Activated CD4-positive, alpha-beta memory T cell treated with anti-CD3 and anti-CD28 coated beads for 36 hours (primary cell): ENCODE results near the gene ZNF611. TPM values are rescaled to one million over a fixed set of nuclear protein-coding genes. Genes with fewer than 3 reads are reported as not detected.
A peak's percentile ranks its signal among the peaks of the same experiment; 100 is the strongest.
"Not testable (repeated sequence)": the region's sequence is repeated elsewhere in the genome, so short reads cannot be mapped to it uniquely, and the experiment has no call there.

Source experiments
- CTCF ChIA-PET: fragments of 350-600 bp; sonication (Branson Sonifier 250); formaldehyde crosslinking; loops from one replicate; lab custom pipeline; 2021; ENCODE audit warnings: antibody characterized with exemption, inconsistent platforms; lab: Charles Lee
- POLR2A ChIA-PET: fragments of 350-600 bp; sonication (Branson Sonifier 250); formaldehyde crosslinking; loops from one replicate; lab custom pipeline; 2021; ENCODE audit warnings: antibody characterized with exemption; lab: Charles Lee
- DNase-seq: peaks from one replicate; pipeline ENCODE4 v3.0.0-alpha.2; 2020
- H3K27ac Mint-ChIP-seq: one replicate; pipeline ENCODE4 v1.8.0; 2021; ENCODE audit warnings: mixed read lengths
- H3K27me3 Mint-ChIP-seq: one replicate; pipeline ENCODE4 v1.8.0; 2021; ENCODE audit warnings: mixed read lengths
- H3K36me3 Mint-ChIP-seq: one replicate; pipeline ENCODE4 v1.8.0; 2021; ENCODE audit warnings: mixed read lengths
- H3K4me1 Mint-ChIP-seq: one replicate; pipeline ENCODE4 v1.8.0; 2021; ENCODE audit warnings: low read depth, mixed read lengths
- H3K4me3 Mint-ChIP-seq: one replicate; pipeline ENCODE4 v1.8.0; 2021; ENCODE audit warnings: mild to moderate bottlenecking, mixed read lengths
- H3K9me3 Mint-ChIP-seq: one replicate; pipeline ENCODE4 v1.8.0; 2021; ENCODE audit warnings: mixed read lengths
- intact Hi-C: fragments of 100-400 bp; cut with micrococcal nuclease; formaldehyde crosslinking; loops from one replicate; pipeline ENCODE4 v1.15.1; 2023
- total RNA-seq, 2 experiments: library from RNA; stranded (reverse); gene quantifications; one replicate each; pipeline ENCODE4 v1.2.3, GENCODE V29; 2021

Gene ZNF611
- total RNA-seq, 2 experiments from 2014 or later = 17.9 to 20.3 TPM

DNA sequence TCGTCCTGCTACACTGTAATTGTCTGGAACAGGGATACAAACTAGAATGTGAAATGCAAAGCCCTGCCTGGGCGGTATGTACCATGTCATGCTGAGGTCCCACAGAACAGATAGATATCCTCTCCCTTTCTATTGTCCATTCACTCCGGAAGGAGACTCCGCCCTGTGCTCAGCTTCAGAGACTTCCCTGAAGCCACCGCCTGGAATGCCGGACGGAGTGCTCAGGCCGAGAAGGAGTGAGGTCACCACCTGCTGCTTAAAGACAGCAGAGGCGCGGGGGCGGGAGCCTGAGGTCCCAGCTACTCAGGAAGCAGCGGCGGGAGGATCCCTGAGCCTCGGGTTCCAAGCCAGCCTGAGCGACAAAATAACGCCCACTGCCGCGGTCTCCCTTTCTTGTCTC, 890 bp upstream of the ZNF611 start:
- CTCF ChIA-PET = interaction anchor here (0.8 kb wide), 1 partner anchor 12 kb away, joined by 3 read pairs; no protein-coding TSS in a partner anchor
- peak overlapping the region; percentile 89 for H3K27ac Mint-ChIP-seq

DNA sequence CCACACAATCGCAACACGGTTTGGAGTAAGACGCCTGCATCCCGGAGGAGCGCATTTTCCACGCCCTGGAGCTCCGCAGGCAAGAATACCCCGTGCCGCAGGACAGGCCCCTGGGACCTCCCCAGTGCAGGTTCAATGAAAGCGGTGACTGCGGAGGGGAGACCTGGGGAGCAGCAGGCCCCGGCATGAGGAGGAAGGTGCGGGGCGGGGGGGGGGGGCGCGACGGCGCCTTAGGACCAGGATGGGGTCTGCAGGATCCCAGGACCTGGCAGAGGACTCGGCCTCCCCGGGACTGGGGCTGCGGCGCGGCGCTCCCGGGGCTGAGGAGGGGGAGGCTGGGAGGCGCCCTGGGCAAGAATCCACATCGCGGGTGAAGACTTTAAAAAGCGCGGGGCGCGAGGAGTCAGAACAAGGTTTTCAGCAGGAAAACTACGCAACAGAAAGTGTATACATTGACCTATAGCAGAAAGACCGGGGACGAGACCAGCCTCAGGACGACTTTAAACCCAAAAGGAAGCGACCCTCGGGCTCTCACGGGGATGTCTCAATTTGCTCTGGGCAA, 432 bp downstream of the ZNF611 start:
- no peaks in the 10 kb centered on the region for H3K9me3 Mint-ChIP-seq
- H3K4me1 Mint-ChIP-seq = peaks cover 32% of the 10 kb centered on the region
- CTCF ChIA-PET = no interaction called here
- POLR2A ChIA-PET = no interaction called here
- intact Hi-C loops = loop anchor here (2.0 kb wide), 3 partner anchors 52 to 208 kb away; partner anchors contain the start of genes ZNF600 and ZNF808
- peaks cover 10% of the 10 kb centered on the region for H3K36me3 Mint-ChIP-seq
- H3K27me3 Mint-ChIP-seq = no peaks in the 10 kb centered on the region
- H3K4me3 Mint-ChIP-seq = peak overlapping the region; percentile 76
- no peak for DNase-seq
- peak overlapping the region; percentile 89 for H3K27ac Mint-ChIP-seq

More for the DNA sequence above, 890 bp upstream of the ZNF611 start:
- Mint-ChIP-seq H3K36me3 (peaks cover 3% of the 10 kb centered on the region), H3K4me1 (peaks cover 25% of the 10 kb centered on the region), H3K9me3 (no peaks in the 10 kb centered on the region), H3K4me3 (peak overlapping the region; percentile 76), H3K27me3 (no peaks in the 10 kb centered on the region)
- peak; percentile 36 for DNase-seq
- intact Hi-C loops = loop anchor here (1.0 to 5.0 kb wide), 5 partner anchors 45 to 209 kb away; partner anchors contain the start of genes ZNF600, ZNF808 and ZNF83
- POLR2A ChIA-PET = no interaction called here

DNA sequence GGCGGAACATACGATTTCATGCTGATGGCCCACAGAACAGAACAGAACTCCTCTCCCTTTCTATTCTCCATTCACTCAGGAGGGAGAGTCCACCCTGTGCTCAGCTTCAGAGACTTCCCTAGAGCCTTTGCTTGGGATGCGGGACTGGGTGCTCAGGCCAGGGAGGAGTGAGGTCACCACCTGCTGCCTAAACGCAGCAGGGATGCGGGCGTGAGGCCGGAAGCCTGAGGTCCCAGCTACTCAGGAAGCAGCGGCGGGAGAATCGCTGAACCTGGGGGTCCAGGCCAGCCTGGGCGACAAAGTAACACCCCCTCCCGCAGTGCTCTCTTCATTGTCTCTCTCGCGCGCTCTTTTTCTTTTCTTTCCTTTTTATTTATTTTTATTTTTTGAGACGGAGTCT, 8.8 kb downstream of the ZNF611 start:
- H3K4me3 Mint-ChIP-seq, CTCF ChIA-PET, H3K27me3 Mint-ChIP-seq, POLR2A ChIA-PET, H3K9me3 Mint-ChIP-seq, intact Hi-C loops, DNase-seq, H3K27ac Mint-ChIP-seq: not testable (repeated sequence)
- H3K36me3 Mint-ChIP-seq = peaks cover 64% of the 10 kb centered on the region
- H3K4me1 Mint-ChIP-seq = peaks cover 10% of the 10 kb centered on the region

DNA sequence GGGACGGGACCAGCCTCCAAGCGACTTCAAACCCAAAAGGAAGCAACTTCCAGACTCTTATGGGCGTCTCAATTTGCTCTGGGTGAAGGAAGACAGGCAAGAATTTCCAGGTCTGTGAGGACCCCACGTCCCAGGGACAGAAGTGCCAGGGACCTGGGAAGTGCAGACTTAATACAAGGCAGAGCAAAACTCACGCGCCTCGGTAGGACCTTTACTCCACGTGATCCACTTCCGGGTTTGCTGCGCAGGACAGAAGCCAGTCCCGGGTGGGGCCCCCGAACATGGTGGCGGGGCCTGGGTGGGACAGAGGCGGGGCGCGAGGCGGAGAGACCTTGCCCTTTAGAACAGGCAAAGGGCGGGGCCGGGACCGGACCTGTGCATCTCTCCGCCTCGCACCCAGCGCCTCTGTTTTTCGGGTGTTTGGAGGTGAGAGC, 9.3 kb downstream of the ZNF611 start:
- ChIA-PET CTCF (no interaction called here), POLR2A (no interaction called here)
- H3K27ac Mint-ChIP-seq = no peak overlapping the region
- peaks cover 7% of the 10 kb centered on the region for H3K9me3 Mint-ChIP-seq
- no peak for DNase-seq
- no peaks in the 10 kb centered on the region for H3K27me3 Mint-ChIP-seq
- no peak overlapping the region for H3K4me3 Mint-ChIP-seq
- peaks cover 8% of the 10 kb centered on the region for H3K4me1 Mint-ChIP-seq
- intact Hi-C loops = no loop called here
- H3K36me3 Mint-ChIP-seq = peaks cover 66% of the 10 kb centered on the region

DNA sequence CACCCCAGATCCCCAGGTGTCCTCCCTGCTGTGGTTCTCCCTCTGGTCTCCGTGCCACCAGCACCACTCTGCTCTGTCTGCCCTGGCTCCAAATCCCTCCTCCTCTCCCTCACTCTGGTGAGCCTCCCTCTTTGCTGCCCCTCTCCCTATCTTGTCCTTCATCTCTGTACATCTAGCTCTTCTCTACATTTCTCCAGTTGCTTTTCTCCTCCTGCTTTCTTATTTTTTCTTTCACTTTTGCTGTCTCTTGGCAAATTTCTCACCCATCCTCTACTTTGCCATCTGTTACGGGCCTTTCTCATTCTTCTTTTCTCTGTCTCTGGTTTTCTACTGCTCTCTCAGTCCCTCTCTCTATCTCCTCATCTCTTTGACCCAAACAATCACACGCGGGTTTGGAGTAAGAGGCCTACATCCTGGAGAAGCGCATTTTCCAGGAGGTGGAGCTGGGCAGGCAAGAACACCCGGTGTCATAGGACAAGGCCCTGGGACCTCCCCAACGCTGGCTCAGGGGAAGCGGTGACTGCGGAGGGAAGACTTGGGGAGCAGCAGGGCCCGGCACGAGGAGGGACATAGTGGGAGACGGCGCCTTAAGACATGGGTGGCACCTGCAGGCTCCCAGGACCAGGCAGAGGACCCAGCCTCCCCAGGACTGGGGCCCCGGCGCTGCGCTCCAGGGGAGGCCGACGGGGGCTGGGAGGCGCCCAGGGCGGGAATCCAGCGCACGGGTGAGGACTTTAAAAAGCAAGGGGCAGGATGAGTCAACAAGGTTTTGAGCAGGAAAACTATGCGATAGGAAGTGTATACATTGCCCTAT, 9.9 kb downstream of the ZNF611 start:
- POLR2A ChIA-PET = no interaction called here
- no peak for DNase-seq
- Mint-ChIP-seq H3K27ac (no peak overlapping the region), H3K27me3 (no peaks in the 10 kb centered on the region), H3K9me3 (peaks cover 7% of the 10 kb centered on the region), H3K4me3 (no peak overlapping the region), H3K4me1 (peaks cover 7% of the 10 kb centered on the region), H3K36me3 (peaks cover 68% of the 10 kb centered on the region)
- intact Hi-C loops = no loop called here
- CTCF ChIA-PET = no interaction called here

DNA sequence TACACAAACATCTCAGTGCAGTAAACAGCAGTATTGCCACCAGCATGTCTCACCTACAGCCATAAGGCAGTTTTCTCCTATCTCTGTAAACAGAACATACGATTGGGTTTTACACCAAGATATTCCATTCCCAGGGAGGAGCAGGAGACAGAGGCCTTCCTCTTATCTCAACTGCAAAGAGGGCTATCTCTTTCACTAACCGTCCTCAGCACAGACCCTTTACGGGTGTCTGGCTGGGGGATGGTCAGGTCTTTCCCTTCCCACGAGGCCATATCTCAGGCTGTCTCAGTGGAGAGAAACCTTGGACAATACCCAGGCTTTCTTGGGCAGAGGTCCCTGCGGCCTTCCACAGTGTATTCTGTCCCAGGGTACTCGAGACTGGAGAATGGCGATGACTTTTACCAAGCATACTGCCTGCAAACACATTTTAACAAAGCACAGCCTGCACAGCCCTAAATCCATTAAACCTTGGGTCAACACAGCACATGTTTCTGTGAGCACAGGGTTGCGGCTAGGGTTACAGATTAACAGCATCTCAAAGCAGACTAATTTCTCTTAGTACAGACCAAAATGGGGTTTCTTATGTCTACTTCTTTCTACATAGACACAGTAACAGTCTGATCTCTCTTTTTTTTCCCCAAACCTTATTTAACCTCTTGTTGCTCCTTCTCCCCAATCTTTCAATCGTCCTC, 10.8 kb downstream of the ZNF611 start:
- DNase-seq, CTCF ChIA-PET, H3K4me1 Mint-ChIP-seq, H3K9me3 Mint-ChIP-seq, H3K27me3 Mint-ChIP-seq, H3K4me3 Mint-ChIP-seq, H3K27ac Mint-ChIP-seq, POLR2A ChIA-PET, intact Hi-C loops: not testable (repeated sequence)
- H3K36me3 Mint-ChIP-seq = peaks cover 70% of the 10 kb centered on the region

DNA sequence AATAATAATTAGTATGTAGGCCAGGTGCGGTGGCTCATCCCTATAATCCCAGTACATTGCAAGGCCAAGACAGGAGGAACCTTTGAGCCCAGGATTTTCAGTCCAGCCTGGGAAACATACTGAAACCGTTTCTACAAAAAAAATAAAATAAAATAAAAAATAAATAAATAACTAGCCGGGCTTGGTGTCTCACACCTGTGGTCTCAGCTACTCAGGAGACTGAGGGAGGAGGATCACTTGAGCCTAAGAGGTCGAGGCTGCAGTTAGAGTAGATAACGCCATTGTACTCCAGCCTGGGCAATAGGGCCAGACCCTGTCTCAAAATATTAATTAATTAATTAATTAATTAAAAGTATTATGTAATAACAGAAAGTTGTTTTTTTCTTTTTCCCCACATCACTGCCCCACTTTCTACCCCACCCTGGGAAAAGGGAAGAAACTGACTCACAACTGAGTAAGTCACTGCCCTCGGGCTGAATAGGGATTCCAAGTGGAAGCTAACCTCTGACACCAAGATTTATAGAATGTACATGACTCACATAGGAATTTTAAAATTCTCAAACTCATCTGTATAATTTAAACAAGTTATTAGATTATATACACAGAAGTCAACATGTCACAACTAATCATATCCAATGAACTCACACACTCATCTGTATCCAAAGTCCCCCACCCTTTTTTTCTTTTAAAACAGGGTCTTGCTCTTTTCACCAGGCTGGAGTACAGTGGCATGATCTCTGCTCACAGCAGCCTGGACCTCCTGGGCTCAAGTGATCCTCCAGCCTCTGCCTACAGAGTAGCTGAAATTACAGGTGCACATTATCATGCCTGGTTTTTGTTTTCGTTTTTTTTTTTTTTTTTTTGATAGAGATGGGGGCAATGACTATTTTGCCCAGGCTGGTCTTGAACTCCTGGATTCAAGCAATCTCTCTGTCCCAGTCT, 12.5 kb downstream of the ZNF611 start:
- intact Hi-C loops = no loop called here
- POLR2A ChIA-PET = no interaction called here

DNA sequence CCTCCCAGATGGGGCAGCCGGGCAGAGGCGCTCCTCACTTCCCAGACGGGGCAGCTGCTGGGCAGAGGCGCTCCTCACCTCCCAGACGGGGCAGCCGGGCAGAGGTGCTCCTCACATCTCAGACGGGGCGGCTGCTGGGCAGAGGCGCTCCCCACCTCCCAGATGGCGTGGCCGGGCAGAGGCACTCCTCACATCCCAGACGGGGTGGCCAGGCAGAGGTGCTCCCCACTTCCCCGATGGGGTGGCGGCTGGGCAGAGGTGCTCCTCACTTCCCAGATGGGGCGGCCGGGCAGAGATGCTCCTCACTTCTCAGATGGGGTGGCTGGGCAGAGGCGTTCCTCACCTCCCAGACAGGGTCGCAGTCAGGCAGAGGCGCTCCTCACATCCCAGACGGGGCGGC, 14.3 kb downstream of the ZNF611 start:
- peaks cover 22% of the 10 kb centered on the region for H3K4me1 Mint-ChIP-seq
- intact Hi-C loops, POLR2A ChIA-PET, DNase-seq, CTCF ChIA-PET, H3K9me3 Mint-ChIP-seq, H3K27ac Mint-ChIP-seq, H3K27me3 Mint-ChIP-seq, H3K4me3 Mint-ChIP-seq: not testable (repeated sequence)
- peaks cover 64% of the 10 kb centered on the region for H3K36me3 Mint-ChIP-seq

More for the DNA sequence above, 12.5 kb downstream of the ZNF611 start:
- Mint-ChIP-seq H3K27ac (no peak overlapping the region), H3K27me3 (no peaks in the 10 kb centered on the region), H3K9me3 (peaks cover 7% of the 10 kb centered on the region), H3K4me1 (peaks cover 4% of the 10 kb centered on the region), H3K4me3 (no peak overlapping the region), H3K36me3 (peaks cover 66% of the 10 kb centered on the region)
- DNase-seq = no peak
- CTCF ChIA-PET = no interaction called here

DNA sequence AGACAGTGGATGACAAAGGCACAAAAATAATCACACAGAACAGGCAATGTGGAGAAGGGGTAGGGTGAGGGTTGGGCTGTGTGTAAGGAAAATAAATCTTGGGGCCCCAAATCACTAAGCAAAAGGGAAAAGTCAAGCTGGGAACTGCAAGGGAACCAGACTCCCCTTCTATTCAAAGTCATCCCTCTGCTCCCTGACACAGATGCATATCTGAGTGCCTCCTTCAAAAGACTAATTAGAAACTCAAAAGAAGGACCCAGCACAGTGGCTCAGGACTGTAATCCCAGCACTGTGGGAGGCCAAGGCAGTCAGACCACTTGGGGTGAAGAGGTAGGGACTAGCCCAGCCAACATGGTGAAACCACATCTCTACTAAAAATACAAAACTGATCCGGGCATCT, 18.3 kb downstream of the ZNF611 start:
- ChIA-PET POLR2A (no interaction called here), CTCF (no interaction called here)
- peaks cover 10% of the 10 kb centered on the region for H3K9me3 Mint-ChIP-seq
- H3K4me3 Mint-ChIP-seq = no peak overlapping the region
- H3K27me3 Mint-ChIP-seq = no peaks in the 10 kb centered on the region
- intact Hi-C loops = no loop called here
- DNase-seq = no peak
- H3K27ac Mint-ChIP-seq = peak overlapping the region; percentile 72
- peaks cover 63% of the 10 kb centered on the region for H3K36me3 Mint-ChIP-seq
- peaks cover 28% of the 10 kb centered on the region for H3K4me1 Mint-ChIP-seq

DNA sequence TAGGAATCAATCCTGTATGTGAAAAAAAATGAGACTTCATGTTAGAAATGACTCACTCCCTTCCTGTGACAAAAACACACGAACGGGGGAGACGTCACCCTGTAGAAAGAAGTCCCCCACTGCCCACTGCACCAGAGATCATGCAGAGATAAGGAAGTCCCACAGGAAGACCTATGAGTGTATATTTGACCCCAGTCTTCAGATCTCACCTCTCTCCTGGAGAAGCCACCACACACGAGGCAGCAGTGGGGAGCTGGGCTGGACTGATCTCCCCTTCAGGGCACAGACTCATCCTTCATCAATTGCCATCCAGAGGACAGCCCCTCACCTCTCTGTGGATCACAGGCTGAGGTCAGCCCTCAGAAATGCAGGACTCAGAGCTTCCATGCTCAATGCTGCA, 18.9 kb downstream of the ZNF611 start:
- Mint-ChIP-seq H3K36me3 (peaks cover 63% of the 10 kb centered on the region), H3K4me1 (peaks cover 28% of the 10 kb centered on the region), H3K9me3 (peaks cover 11% of the 10 kb centered on the region), H3K27ac (peak overlapping the region; percentile 72)
- CTCF ChIA-PET, POLR2A ChIA-PET, H3K27me3 Mint-ChIP-seq, H3K4me3 Mint-ChIP-seq, intact Hi-C loops: not testable (repeated sequence)
- peak; percentile 53 for DNase-seq

DNA sequence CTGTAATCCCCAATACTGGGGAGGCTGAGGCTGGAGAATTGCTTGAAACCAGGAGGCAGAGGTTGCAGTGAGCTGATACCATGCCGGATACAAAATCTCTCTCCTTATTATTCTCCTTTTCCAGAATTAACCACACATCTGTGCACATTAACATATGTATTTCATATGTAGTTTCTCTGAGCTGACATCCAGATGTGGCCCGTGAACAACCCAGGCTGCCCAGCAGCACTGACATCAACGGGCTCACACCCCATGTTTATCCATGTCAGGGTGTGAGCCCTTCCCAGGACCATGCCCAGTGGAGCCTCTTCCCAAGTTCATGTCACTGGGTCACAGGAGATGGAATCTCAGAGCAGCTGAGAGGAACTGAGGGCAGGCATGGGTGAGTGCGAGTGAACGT, 19.5 kb downstream of the ZNF611 start:
- H3K4me3 Mint-ChIP-seq, POLR2A ChIA-PET, DNase-seq, H3K27me3 Mint-ChIP-seq, CTCF ChIA-PET, intact Hi-C loops: not testable (repeated sequence)
- Mint-ChIP-seq H3K9me3 (peaks cover 14% of the 10 kb centered on the region), H3K4me1 (peaks cover 28% of the 10 kb centered on the region), H3K27ac (peak overlapping the region; percentile 72), H3K36me3 (peaks cover 65% of the 10 kb centered on the region)
